Measurements from ENCODE around the gene AKAP13.

AKAP13 gene

DNA sequence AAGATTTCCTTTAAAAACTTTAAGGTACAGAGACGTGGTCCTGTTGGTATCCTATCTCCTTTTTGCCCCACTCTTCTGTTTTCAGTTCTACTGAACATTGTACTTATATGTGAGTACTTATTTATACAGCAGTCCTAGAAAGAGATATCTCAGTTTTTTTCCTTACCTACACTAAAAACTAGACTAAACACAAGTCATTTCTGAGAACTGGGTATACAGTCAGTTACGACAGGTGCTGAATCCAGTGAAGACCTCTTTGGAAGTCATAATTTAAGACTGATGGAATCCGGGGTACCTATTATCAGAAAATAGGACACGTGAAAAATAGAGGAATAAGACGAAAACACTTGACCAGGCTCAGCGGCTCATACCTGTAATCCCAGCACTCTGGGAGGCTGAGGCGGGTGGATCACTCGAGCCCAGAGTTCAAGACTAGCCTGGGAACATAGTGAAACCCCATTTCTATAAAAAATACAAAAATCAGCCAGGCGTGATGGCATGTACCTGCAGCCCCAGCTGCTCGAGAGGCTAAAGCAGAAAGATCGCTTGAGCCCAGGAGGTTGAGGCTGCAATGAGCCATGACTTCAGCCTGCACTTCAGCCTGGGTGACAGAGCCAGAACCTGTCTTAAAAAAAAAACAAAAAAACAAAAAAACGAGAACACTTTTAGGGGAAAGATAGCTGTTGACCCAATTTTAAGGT is 338.0 kb downstream of the AKAP13 start:
- no peak for DNase-seq

- DNase-seq: no peak
These were observed 338.6 kb downstream of the AKAP13 start for GRCh38 chr15:85718981-85719380.

GRCh38 chr15:85722374-85723152 is 342.2 kb downstream of the AKAP13 start:
- DNase-seq: no peak

DNA sequence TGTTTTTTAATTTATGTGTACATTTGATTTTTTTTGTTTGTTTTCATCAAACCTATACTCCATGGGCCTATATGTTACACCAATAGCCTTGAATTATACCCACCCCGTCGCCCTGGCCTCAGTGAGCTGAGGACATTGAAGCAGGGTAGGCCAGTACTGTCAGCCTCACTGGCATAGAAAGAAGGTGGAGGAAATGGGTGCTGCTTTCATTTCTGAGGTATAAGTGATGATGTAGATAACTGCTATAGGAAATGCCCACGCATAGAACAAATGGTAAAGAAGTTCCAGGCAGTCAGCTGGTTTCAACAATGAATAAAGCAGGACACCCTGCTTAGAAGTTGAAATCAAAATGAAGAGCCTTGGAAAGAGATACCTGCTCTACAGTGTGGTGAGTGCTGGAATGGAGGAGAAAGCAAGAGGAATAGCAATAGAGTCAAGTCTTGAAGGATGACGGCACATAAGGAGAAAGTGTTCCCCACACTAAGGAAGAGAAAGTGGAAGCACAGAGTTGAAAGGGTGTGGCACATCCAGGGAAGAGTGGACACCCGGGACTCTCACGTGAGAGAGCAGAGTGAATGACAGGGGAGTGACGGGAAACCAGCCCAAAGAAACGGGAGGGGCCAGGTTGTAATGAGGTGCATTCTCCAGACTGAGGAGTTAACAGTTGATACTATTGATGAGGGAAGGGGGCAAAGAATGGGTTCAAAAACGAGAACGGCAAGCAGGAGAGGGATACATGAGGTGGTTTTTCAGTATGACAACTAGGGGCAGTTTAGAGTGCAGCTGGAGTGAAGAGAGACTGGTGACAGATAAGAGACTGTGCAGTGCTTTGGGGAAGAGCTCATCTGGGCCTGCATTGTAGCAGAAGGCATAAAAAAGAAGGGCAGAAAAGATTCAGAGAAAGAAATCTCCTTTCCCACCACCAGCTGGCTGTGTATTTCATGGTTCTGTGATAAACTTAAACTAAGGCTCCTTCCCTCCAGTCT is 343.9 kb downstream of the AKAP13 start:
- no peak for DNase-seq

DNA sequence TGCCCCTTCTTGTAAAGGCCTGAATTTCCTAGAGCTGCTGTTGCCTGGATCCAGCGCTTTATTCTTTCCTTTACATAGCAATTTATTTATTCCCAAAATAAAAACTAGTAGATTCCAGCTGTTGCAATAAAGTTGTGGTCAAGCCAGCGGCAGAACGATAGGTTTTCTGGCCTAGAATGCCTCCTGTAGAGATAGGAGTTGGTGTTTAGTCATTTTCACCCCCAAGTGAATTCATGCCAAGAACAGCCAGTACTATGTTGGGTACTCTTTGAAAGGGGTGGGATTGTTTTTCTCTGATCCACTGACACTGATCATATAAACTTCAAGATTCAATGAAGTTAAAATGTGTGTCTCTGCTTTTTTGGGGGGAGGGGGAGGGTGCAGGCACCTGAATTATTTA is 344.6 kb downstream of the AKAP13 start:
- no peak for DNase-seq

DNA sequence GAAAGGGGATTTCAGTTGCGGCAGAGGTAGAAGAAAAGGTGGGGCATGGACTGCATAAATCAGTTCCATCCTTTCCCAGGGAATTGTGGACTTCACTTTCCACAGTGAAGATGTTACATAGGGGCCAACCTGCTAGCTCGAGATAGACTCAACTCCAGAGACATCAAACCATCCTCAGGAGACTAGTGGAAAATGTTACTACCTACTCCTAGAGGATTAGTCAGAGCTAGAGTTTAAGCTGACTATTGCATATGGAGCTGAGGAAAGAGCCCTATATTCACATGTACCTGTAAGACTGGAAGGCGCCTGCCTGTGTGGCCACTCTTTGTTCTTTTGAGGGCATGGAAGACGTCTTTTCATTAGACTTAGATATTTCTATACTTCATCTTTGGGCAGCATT is 345.2 kb downstream of the AKAP13 start:
- no peak for DNase-seq

DNA sequence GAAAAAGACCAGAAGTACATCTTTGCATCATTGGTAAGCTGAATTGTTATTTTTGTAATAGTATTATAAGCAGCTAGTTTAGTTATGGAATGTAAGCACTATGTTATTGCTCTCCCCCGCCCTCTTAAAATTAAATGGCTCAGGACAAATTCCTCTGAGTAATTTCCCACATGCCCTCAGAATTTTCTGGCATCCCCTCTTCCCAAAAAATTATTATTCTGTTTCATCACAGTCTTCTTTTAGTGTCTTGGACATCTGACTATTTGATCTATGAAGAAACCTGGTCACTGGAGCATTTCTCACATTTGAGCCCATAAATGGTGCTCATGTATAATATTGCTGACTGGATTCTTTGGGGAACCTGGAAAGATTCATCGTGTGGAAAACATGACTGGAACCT is 346.1 kb downstream of the AKAP13 start:
- DNase-seq: no peak

- no peak for DNase-seq
These were observed 346.7 kb downstream of the AKAP13 start for GRCh38 chr15:85727068-85727467.

DNA sequence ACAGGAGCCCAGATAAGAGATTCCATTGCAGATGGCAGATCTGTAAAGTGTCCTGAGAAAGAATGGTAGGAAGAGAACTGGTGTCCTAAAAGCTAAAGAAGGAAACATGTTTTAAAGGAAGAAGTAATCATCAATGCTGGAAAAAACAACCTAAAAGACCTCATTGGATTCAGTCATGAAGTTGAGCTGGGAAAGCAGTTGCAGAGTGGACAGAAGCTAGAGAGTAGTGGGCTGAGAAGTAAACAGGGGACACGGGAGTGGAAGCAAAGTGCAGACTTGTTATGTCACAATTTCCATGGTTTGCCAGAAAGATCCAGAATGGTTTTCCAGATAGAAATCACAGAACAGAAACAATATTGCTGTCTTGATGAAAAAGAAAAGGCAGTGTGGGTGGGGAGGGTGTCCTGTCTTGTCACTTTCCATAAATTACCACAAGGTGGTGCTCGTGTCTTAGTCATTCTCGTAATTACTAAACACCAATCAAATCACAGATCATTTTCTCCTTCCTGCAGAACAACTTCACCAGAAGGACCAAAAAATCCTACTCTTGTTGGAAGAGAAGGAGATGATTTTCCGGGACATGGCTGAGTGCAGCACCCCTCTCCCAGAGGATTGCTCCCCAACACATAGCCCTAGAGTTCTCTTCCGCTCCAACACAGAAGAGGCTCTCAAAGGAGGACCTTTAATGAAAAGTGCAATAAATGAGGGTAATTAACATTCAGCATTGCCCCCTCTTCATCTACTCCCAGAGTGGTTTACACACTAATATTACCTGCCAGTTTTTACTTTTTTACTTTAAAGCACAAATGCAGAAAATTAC is 349.8 kb downstream of the AKAP13 start:
- DNase-seq: peak; percentile 42 to 65

- no peak for DNase-seq
These were observed 353.0 kb downstream of the AKAP13 start for GRCh38 chr15:85733416-85733815.

DNA sequence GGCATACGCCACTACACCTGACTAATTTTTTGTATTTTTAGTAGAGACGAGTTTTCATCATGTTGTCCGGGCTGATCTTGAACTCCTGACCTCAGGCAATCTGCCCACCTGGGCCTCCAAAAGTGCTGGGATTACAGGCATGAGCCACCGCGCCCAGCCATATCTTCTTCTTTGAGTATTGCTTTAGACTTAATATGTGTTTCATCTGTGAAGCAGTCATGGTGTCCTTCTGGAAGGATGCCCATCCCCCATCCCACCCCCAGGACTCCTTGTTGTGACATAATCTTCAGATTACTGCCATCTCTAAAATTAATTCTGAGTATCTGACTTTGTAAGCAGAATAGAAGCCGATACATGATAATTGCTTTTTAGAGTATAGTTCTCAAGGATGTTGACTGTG is 356.7 kb downstream of the AKAP13 start:
- no peak for DNase-seq

DNA sequence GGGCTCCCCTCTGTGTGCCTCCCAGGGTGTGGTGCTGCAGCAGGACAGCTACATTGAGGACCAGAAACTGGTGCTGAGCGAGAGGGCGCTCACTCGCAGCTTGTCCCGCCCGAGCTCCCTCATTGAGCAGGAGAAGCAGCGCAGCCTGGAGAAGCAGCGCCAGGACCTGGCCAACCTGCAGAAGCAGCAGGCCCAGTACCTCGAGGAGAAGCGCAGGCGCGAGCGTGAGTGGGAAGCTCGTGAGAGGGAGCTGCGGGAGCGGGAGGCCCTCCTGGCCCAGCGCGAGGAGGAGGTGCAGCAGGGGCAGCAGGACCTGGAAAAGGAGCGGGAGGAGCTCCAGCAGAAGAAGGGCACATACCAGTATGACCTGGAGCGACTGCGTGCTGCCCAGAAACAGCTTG is 360.6 kb downstream of the AKAP13 start:
- DNase-seq: no peak

GRCh38 chr15:85741662-85742061 is 361.3 kb downstream of the AKAP13 start:
- no peak for DNase-seq

DNA sequence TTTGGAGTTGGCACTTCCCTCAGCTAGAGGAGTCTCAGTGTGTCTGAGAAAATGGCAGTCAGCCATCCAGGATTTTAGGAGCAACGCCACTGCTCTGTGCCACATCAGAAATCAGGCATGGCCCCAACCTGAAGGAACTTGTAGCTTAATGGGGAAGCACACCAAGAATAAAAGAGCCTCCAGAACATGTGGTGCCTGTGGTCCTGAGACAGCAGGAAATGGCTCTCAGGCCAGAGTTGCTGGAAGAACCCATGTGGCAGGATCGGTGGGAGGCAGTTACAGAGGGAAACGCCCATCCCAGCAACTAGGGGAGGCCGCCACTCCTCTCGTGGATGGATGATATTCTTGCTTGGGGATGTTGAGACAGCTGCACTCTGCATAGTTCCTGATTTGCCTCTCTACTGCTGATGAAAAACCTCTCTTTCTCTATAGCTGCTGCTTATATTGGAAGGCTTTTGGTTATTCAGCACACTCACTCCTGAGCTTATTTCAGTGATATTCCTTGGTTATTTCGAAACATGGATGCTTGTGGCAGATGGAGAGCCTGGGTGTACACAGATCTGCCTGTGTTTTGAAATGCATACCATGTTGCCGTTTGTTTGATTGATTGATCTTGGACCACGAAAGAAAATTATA is 361.9 kb downstream of the AKAP13 start:
- no peak for DNase-seq

GRCh38 chr15:85743392-85744055 is 363.1 kb downstream of the AKAP13 start:
- DNase-seq: no peak

- DNase-seq: no peak
These were observed 364.2 kb downstream of the AKAP13 start for GRCh38 chr15:85744579-85744978.

GRCh38 chr15:85745023-85745422 is 364.6 kb downstream of the AKAP13 start:
- DNase-seq: no peak

GRCh38 chr15:85745525-85746150 is 365.2 kb downstream of the AKAP13 start:
- DNase-seq: no peak

DNA sequence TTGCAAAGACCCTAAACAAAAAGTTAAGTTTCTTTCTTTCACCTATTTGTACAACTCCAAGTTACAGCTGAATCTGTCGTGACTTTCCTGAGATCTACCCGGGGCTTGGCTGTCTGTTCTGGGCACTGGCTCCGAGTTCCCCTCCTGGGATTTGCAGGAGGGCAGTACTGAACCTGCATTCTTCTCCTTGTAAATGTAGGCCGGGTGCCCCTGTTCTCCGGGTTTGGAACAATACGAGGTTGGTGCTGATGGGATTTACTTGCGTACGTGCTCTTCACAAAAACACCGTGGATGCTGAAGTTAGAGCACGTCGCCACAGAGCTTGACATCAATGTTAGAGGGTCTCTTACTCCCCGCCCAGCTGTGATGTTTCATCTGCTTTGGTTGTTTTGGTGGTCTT is 366.2 kb downstream of the AKAP13 start:
- DNase-seq: no peak

GRCh38 chr15:85748176-85748575 is 367.8 kb downstream of the AKAP13 start:
- DNase-seq: no peak

GRCh38 chr15:85748729-85749128 is 368.3 kb downstream of the AKAP13 start:
- no peak for DNase-seq
